NOMO-1 (cell line): ENCODE measurements around the gene MAPK8IP2.
"Not testable (repeated sequence)": the region's sequence is repeated elsewhere in the genome, so short reads cannot be mapped to it uniquely, and the experiment has no call there.

Experiments used
- DNase-seq, 2 experiments: peaks; one replicate each; lab custom pipeline; 2025; ENCODE audit not compliant: unreplicated experiment in 2 of 2; lab: John Stamatoyannopoulos, UW

MAPK8IP2 gene

DNA sequence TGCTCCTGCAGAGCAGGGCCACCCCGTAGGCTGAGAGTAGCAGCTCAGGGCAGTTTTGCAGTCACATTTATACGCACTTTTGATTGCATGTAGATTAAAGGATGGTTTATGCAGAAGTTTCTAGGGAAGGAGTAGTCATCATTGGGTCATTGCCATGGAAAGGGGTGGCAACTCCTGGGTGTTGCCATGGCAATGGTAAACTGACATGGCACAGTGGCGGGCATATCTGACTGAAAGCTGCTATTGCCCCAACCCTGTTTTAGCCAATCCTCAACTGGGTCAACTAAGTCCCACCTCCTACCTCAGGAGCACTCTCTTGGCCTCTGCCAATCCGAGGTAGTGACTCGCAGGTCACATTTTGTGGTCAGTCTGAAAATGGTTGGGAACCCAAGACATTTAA is 29.8 kb downstream of the MAPK8IP2 start:
- no peak for DNase-seq

DNA sequence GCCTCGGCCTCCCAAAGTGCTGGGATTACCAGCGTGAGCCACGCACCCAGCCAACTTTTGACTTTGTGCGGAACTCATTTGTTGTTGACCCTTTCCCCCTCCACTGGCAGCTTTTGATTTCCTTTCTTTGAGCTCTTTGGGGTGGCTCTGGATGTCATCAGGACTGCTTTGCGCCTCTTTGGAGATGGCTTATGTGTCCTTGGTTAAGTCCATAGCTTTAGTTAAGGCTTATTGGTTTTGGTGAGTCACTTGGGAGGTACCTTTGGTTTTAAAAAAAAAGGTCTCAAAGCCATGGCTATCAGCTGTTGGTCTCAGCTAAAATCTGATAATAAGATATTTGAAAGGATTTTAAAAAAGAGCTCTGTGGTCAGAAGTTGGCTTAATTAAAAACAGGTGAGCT is 32.5 kb downstream of the MAPK8IP2 start:
- no peak for DNase-seq

DNA sequence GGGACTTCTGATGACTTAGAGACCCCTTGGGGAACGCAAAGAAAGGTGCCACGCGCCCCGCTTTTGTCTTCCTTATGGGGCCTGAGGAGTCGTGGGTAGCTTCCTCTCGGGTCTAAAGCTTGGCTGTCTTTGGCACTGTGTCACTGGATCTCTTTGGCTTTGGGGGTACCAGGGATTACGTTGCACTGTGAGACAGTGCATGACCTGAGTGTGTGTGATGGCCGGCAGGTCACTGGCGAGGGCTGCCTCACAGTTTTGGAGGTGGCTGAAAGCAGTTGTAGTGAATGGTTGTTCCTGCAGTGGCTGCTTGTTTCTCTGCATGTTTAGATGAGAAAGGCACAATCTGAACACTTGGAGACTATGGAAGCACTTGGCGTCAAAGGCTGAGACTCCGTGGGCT is 33.2 kb downstream of the MAPK8IP2 start:
- DNase-seq, result no peak

DNA sequence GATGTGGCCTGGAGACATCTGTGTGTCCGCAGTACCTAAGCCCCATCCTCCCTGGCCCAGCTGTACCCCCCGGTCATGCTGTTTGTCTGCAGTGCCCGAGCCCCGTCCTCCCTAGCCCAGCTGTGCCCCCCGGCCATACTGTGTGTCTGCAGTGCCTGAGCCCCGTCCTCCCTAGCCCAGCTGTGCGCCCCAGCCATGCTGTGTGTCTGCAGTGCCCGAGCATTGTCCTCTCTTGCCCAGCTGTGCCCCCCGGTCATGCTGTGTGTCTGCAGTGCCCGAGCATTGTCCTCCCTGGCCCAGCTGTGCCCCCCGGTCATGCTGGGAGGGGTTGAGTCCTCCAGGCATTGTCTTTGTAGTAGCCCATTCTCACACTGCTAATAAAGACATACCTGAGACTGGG is 35.0 kb downstream of the MAPK8IP2 start:
- no peak for DNase-seq

- DNase-seq, result not testable (repeated sequence)
Measured at GRCh38 chr22:50640296-50640695, 39.7 kb downstream of the MAPK8IP2 start.

DNA sequence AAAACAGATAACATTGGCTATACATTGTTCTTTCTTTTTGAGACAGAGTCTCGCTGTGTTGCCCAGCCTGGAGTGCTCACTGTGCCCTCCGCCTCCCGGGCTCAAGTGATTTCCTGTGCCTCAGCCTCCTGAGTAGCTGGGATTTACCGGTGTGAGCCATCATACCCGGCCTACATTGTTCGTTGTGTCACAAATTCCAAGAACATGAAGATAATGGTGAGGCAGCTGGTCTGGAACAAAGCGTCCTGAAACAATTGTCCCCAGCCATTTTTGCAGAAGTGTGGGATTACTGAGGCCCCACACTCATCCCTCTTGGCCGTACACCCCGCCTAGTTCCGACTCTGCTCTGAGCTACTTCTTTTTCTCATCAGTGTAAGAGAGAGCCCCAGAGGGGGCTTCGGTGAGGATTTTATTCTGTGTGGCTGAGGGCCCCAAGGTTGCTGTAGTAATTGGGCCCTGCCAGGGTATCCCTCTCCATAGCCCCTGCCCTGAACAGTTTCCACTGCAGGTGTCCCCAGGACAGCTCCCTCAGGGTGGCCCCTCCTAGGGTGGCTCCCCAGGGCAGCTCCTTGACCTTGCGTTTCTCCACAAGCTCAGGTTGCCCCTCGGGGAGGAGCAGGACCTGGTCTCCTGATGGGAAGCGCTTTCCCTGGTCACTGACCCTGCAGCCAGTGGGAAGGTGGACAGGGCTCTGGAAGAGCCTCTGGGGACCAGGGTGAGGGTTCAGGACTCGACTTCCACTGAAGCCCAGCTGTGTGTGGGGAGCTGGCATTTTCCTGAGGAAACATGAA is 40.5 kb downstream of the MAPK8IP2 start:
- DNase-seq, result no peak

DNA sequence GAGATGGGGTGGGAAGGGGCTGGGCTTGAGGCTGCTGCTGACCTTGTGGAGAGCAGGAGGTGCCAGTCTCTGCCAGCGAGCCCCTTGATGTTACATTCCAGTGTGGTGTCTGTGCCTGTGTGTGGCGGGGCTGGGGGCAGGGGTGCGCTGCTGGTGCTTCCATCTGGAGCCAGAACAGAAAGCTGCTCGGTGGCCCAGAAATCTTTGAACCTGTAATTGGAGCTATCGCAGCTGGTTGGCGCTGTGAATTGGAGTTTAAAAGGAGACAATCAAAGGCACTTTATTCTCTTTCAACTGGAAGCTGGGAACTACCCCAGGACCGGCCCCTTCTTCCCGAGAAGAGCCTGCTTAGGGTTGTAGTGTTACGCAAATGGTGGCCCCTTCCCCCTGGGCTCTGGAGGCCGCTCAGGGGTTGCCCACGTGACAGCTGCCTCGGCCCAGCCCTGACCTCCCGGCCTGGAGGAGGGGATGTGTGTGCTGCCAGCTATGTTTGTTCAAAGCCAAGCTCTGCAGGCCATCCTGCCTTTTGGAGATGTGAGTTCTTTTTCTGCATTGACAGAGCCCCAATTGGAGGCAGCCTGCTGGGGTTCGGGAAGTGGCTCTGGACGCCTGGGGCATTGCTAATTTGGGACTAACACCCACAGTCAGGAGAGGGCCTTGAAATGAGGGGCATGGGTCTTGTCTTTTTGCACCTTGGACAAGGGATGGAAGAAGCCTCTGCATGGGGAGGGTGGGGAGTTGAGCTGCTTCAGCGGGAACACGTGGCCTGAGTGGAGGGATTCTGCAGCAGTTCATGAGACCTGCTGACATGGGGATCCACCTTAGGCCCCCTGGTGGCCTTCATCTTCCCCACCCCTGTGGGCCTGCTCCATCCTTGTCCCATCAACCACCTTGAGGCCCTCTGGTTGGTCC is 41.4 kb downstream of the MAPK8IP2 start:
- DNase-seq, result no peak

- DNase-seq, result not testable (repeated sequence)
Measured at GRCh38 chr22:50643021-50643820, 42.6 kb downstream of the MAPK8IP2 start.

DNA sequence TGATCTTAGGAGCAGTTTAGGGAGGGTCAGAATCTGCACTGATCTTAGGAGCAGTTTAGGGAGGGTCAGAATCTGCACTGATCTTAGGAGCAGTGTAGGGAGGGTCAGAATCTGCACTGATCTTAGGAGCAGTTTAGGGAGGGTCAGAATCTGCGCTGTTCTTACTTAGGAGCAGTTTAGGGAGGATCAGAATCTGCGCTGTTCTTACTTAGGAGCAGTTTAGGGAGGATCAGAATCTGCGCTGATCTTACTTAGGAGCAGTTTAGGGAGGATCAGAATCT is 43.2 kb downstream of the MAPK8IP2 start:
- not testable (repeated sequence) for DNase-seq

DNA sequence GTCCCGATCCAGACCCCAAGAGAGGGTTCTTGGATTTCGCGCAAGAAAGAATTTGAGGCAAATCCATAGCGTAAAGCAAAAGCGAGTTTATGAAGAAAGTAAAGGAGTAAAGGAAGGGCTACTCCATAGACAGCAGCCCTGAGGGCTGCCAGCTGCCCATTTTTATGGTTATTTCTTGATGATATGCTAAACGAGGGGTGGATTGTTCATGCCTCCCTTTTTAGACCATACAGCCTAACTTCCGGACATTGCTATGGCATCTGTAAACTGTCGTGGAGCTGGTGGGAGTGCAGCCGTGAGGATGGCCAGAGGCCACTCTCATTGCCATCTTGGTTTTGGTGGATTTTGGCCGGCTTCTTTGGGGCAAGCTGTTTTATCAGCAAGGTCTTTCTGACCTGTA is 52.7 kb downstream of the MAPK8IP2 start:
- no peak for DNase-seq

GRCh38 chr22:50654664-50655063 is 54.1 kb downstream of the MAPK8IP2 start:
- not testable (repeated sequence) for DNase-seq

- DNase-seq, result no peak
Measured at GRCh38 chr22:50656122-50657070, 55.8 kb downstream of the MAPK8IP2 start.

DNA sequence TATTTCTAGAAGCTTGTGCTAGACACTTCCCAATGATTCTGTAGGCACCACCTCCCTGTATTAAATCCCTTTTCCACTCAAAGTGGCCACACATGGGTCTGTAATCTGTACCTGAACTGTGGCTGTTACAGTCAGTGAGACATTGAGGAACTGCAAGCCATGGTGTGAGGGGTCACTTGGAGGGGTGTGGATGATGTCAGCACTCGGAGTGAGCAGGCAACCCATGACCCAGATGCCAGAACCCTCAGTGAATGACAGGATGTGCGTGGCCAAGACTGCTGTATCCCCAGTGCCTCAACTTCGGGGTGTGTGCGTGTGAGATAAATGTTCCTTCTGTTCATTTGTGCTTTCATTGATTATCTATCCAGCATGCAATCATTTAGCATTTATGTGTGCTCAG is 57.3 kb downstream of the MAPK8IP2 start:
- DNase-seq, result no peak

DNA sequence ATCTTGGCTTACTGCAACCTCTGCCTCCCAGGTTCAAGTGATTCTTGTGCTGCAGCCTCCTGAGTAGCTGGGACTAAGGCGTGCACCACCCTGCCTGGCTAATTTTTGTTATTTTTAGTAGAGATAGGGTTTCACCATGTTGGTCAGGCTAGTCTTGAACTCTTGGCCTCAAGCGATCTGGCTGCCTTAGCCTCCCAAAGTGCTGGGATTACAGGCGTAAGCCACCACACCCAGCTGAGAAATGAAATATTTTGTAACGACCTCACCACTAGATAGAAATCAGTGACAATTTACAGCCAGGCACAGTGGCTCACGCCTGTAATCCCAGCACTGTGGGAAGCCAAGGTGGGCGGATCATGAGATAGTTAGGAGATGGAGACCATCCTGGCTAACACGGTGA is 59.1 kb downstream of the MAPK8IP2 start:
- not testable (repeated sequence) for DNase-seq

- DNase-seq, result no peak
Measured at GRCh38 chr22:50660306-50660705, 59.7 kb downstream of the MAPK8IP2 start.
